Measurements from ENCODE around the gene COL21A1.

GRCh38 chr6:56046576-56046975, 200.8 kb downstream of the COL21A1 start:
- no peak for TF ChIP-seq POLR2A (IDR thresholded peaks at IDR 0.05)
- TF ChIP-seq POLR2AphosphoS5 (IDR thresholded peaks at IDR 0.05) = no peak
- no peak for TF ChIP-seq EP300 (IDR thresholded peaks at IDR 0.05)
- no peak for TF ChIP-seq CTCF (IDR thresholded peaks at IDR 0.05)
